Common myeloid progenitor, CD34-positive (primary cell): ENCODE results near the gene XPR1.
A peak's percentile ranks its signal among the peaks of the same experiment; 100 is the strongest.

ENCODE experiments used
- CTCF ChIA-PET: fragments of 350-600 bp; sonication (Branson Sonifier 250); formaldehyde crosslinking; loops from one replicate; lab custom pipeline; 2021; ENCODE audit warnings: antibody characterized with exemption; lab: Charles Lee
- POLR2A ChIA-PET: fragments of 350-600 bp; sonication (Branson Sonifier 250); formaldehyde crosslinking; loops from one replicate; lab custom pipeline; 2021; ENCODE audit warnings: antibody characterized with exemption; lab: Charles Lee
- DNase-seq, 3 donors: peaks; one replicate each; pipeline versions ENCODE4 v3.0.0 to v3.0.0-alpha.2; 2013
- H3K27ac ChIP-seq, 2 experiments: 1 replicate in 1 of 2; 2 replicates in 1 of 2; pipeline ENCODE4 v1.7.0; 2013; ENCODE audit warnings: inconsistent platforms in 2 of 2, low read length in 2 of 2, mild to moderate bottlenecking in 2 of 2, low read depth in 1 of 2, moderate library complexity in 1 of 2; ENCODE audit not compliant: severe bottlenecking in 2 of 2, insufficient read depth in 1 of 2, poor library complexity in 1 of 2
- H3K27me3 ChIP-seq, 5 experiments: replicated peaks in 2 of 5; 1 replicate in 3 of 5; 2 replicates in 2 of 5; pipeline versions ENCODE4 v1.6.1 to v1.7.0; 2013; ENCODE audit warnings: low read length in 4 of 5, mild to moderate bottlenecking in 2 of 5, moderate library complexity in 2 of 5, inconsistent platforms in 1 of 5; ENCODE audit not compliant: insufficient read depth in 5 of 5, control insufficient read depth in 4 of 5
- H3K36me3 ChIP-seq, 4 experiments: 1 replicate in 2 of 4; 2 replicates in 2 of 4; pipeline versions ENCODE4 v1.6.1 to v1.7.0; 2013; ENCODE audit warnings: low read length in 3 of 4, control low read depth in 1 of 4, mild to moderate bottlenecking in 1 of 4; ENCODE audit not compliant: control insufficient read depth in 4 of 4, insufficient read depth in 4 of 4
- H3K4me1 ChIP-seq, 4 experiments: 1 replicate in 3 of 4; 2 replicates in 1 of 4; pipeline versions ENCODE4 v1.6.1 to v1.7.1; 2013; ENCODE audit warnings: low read length in 3 of 4, mild to moderate bottlenecking in 3 of 4, control low read depth in 1 of 4, inconsistent platforms in 1 of 4, moderate library complexity in 1 of 4; ENCODE audit not compliant: control insufficient read depth in 4 of 4, insufficient read depth in 4 of 4; ENCODE audit errors: control extremely low read depth in 1 of 4
- H3K4me3 ChIP-seq, 7 experiments: 1 replicate in 4 of 7; 2 replicates in 3 of 7; pipeline versions ENCODE4 v1.5.1 to v1.7.0; 2013; ENCODE audit warnings: mild to moderate bottlenecking in 7 of 7, low read length in 6 of 7, moderate library complexity in 6 of 7, inconsistent platforms in 2 of 7, low read depth in 2 of 7, control low read depth in 1 of 7; ENCODE audit not compliant: insufficient read depth in 4 of 7, control insufficient read depth in 1 of 7; ENCODE audit errors: extremely low read depth in 1 of 7
- H3K9me3 ChIP-seq, 5 experiments: 1 replicate in 4 of 5; 2 replicates in 1 of 5; pipeline versions ENCODE4 v1.6.1 to v1.7.1; 2013; ENCODE audit warnings: low read length in 4 of 5, mild to moderate bottlenecking in 2 of 5, inconsistent platforms in 1 of 5, low read depth in 1 of 5, moderate library complexity in 1 of 5; ENCODE audit not compliant: control insufficient read depth in 4 of 5, insufficient read depth in 2 of 5; ENCODE audit errors: control extremely low read depth in 1 of 5
- WGBS: methylation state at CpG from one replicate; pipeline ENCODE4 v1.1.5; 2013; ENCODE audit not compliant: insufficient coverage; 5-methylcytosine and 5-hydroxymethylcytosine counted together

Gene XPR1

DNA sequence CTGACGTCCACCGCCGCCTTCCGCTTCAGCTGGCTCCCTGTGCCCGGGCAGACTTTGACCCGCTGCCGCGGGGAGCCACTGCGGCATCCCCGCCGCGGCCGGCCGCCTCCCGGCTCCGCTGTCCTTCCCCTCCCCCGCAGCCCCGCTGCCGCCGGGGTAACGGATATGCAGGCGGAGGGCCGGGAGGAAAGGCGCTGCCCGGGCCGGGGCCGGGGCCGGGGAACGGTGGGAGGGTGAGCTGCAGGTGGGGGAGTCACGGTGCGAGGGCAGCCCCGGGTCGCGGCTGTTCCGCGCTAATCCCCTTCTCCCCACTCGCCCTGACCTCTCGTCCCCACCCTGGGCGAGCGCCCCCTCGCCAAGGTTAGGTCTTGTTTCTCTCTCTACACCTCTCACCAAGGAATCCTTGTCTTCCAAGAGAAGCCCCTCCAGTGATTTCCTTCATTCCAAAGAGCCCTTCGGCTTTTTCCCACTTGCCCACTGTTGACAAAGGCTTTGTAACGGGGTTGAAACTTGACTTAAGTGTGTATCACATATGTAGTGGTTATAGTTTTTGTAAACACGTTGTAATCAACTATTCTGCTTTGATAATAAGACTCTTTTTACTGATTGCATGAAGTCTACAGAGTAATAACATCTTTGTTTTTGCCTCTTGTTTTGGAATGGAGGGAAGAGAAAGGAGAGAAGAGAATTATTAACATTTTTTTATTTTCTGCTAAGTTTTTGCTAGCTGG lies 669 bp downstream of the XPR1 start:
- POLR2A ChIA-PET = no interaction called here
- CTCF ChIA-PET = interaction anchor here (1.2 to 1.9 kb wide), 3 partner anchors 22 to 117 kb away, joined by 3 to 5 read pairs (median 4); no protein-coding TSS in a partner anchor
- peaks cover 9 to 24% (median 15%) of the 10 kb centered on the region in 4 experiments for H3K4me1 ChIP-seq
- DNase-seq = peak in 2 of 3 donors; percentile 40 to 57
- H3K27me3 ChIP-seq = no peaks in the 10 kb centered on the region
- H3K36me3 ChIP-seq = no peaks in the 10 kb centered on the region
- peak overlapping the region; percentile 91 to 100 (median 96) for H3K4me3 ChIP-seq
- H3K27ac ChIP-seq = peak overlapping the region; percentile 58 to 80
- no peaks in the 10 kb centered on the region for H3K9me3 ChIP-seq
- WGBS = 0% methylated on average over 23 of the region's 44 CpGs

DNA sequence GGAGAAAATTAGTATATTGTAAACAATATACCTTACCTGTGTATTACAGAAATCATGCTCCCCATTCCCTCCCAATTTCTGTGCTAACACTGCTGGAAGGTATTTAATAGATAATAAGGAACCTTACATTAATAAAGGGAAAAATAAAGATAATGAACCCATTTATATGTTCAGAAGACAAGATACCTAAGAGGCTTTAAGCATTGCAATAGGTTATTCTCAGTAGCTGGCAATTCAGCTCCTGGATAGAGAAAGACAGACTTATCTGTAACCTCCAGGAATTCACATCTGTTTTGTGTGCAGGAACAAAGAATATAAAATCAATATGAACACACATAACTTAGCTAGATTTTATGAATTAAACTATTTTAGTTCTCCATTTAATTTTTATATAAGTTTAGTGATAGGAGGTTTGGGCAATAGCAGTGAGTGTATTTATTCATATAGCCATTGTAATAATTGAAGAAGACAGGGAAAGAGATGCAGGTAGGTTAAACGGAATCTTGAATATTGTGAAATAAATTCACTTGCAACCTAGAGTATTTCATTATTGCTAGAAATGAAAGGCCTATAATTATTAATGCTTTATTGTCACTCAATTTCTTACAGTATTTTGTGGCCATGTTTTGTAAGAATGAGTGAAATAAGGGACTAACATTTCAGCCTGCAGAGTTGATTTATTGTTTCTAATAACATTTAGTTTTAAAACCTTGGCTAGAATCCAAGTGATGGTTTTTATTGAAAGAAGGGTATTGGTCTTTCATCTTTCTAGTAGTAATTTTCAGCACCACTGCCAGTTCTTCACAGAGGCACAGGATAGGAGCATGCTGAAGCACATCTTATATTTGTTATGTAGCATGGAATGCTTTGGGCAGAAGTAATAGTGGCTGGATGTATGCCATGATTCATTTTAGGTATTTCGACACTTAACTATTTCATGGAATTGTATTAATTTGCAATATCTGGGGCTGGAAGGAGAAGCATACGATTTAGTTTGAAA lies 1.5 kb downstream of the XPR1 start:
- Histone ChIP-seq H3K4me3 (peak overlapping the region in 6 of 7 experiments; percentile 91 to 100 (median 94)), H3K4me1 (peaks cover 9 to 24% (median 15%) of the 10 kb centered on the region in 4 experiments), H3K27me3 (no peaks in the 10 kb centered on the region), H3K9me3 (no peaks in the 10 kb centered on the region), H3K36me3 (no peaks in the 10 kb centered on the region), H3K27ac (peak overlapping the region in 1 of 2 experiments; percentile 80)
- POLR2A ChIA-PET = no interaction called here
- no peak for DNase-seq
- 92% methylated on average over 2 of the region's 3 CpGs for WGBS
- CTCF ChIA-PET = no interaction called here

- Histone ChIP-seq H3K27ac (no peak overlapping the region), H3K4me3 (no peak overlapping the region), H3K36me3 (no peaks in the 10 kb centered on the region), H3K9me3 (no peaks in the 10 kb centered on the region), H3K27me3 (no peaks in the 10 kb centered on the region), H3K4me1 (peaks cover 9 to 20% (median 14%) of the 10 kb centered on the region in 4 experiments)
- POLR2A ChIA-PET = no interaction called here
- 92% methylated on average over 2 of the region's 5 CpGs for WGBS
- CTCF ChIA-PET = interaction anchor here (0.8 to 4.2 kb wide), 2 partner anchors 226 to 532 kb away, joined by 3 to 24 read pairs; no protein-coding TSS in a partner anchor
- DNase-seq = peak in 2 of 3 donors; percentile 11 to 21
Observed at GRCh38 chr1:180636138-180636537, 4.3 kb downstream of the XPR1 start.

DNA sequence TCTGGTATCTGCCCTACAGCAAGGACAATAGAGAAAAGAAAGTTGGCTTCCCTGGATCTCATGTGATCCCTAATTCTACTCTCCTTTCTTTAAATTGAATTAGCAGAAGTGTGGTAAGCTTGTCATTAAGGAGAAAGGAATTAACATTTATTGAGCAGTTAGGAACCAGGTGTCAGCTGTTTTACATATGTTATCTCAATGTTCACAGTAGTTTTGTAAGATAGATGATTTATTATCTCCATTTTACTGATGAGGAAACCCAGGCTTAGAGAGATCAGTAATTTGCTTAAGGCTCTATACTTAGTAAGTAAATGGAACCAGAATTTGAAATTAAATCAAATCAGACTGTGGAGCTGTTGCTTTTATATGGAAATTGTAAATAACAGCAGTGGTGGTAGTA lies 8.0 kb downstream of the XPR1 start:
- ChIA-PET POLR2A (no interaction called here), CTCF (no interaction called here)
- H3K4me1 ChIP-seq = no peaks in the 10 kb centered on the region
- no peak overlapping the region for H3K27ac ChIP-seq
- no peaks in the 10 kb centered on the region for H3K9me3 ChIP-seq
- no peaks in the 10 kb centered on the region for H3K36me3 ChIP-seq
- no peaks in the 10 kb centered on the region for H3K27me3 ChIP-seq
- no peak for DNase-seq
- no peak overlapping the region for H3K4me3 ChIP-seq

GRCh38 chr1:180640531-180640949 lies 8.7 kb downstream of the XPR1 start:
- CTCF ChIA-PET = interaction anchor here (0.8 kb wide), 1 partner anchor 138 kb away, joined by 3 read pairs; no protein-coding TSS in a partner anchor
- no CpG with 5 or more reads among the region's 3 CpGs for WGBS
- POLR2A ChIA-PET = no interaction called here

GRCh38 chr1:180641662-180642061 lies 9.8 kb downstream of the XPR1 start:
- H3K4me3 ChIP-seq = no peak overlapping the region
- H3K36me3 ChIP-seq = peaks cover 0 to 2% (median 0%) of the 10 kb centered on the region in 4 experiments
- H3K4me1 ChIP-seq = no peaks in the 10 kb centered on the region
- ChIA-PET CTCF (no interaction called here), POLR2A (no interaction called here)
- H3K27ac ChIP-seq = no peak overlapping the region
- no peak for DNase-seq
- no peaks in the 10 kb centered on the region for H3K9me3 ChIP-seq
- no peaks in the 10 kb centered on the region for H3K27me3 ChIP-seq

More at GRCh38 chr1:180640531-180640949, 8.7 kb downstream of the XPR1 start:
- H3K9me3 ChIP-seq = no peaks in the 10 kb centered on the region
- no peaks in the 10 kb centered on the region for H3K27me3 ChIP-seq
- H3K4me3 ChIP-seq = no peak overlapping the region
- DNase-seq = no peak
- H3K4me1 ChIP-seq = no peaks in the 10 kb centered on the region
- H3K27ac ChIP-seq = no peak overlapping the region
- no peaks in the 10 kb centered on the region for H3K36me3 ChIP-seq
